Measurements from ENCODE around the gene LRRC31.
A peak's percentile ranks its signal among the peaks of the same experiment; 100 is the strongest.

The LRRC31 gene

DNA sequence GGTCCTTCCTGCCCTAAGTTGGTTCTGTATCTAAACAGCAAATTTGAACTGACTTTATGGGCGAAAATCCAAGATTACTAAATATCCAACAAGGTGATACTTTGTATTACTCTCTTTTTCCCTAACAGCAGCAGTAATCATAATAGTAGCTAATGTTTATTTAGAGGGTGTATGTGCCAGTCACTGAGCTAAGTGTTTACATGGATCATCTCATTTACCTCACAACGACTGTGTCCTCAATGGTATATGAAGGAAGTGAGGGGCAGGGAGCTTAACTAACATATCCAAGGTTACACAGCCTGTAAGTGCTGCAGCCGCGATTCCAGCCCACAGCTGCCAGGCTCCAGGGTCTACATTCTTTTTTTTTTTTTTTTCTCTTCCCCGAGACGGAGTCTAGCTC, 46.8 kb downstream of the LRRC31 start:
- in situ Hi-C loops (cut with MboI; ENCODE audit: low pct_unique_long_range_greater_than_20kb, low sequenced_read_pairs, unreplicated experiment) = no loop called here
- TF ChIP-seq, protein P1, sequence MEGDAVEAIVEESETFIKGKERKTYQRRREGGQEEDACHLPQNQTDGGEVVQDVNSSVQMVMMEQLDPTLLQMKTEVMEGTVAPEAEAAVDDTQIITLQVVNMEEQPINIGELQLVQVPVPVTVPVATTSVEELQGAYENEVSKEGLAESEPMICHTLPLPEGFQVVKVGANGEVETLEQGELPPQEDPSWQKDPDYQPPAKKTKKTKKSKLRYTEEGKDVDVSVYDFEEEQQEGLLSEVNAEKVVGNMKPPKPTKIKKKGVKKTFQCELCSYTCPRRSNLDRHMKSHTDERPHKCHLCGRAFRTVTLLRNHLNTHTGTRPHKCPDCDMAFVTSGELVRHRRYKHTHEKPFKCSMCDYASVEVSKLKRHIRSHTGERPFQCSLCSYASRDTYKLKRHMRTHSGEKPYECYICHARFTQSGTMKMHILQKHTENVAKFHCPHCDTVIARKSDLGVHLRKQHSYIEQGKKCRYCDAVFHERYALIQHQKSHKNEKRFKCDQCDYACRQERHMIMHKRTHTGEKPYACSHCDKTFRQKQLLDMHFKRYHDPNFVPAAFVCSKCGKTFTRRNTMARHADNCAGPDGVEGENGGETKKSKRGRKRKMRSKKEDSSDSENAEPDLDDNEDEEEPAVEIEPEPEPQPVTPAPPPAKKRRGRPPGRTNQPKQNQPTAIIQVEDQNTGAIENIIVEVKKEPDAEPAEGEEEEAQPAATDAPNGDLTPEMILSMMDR (IDR thresholded peaks at IDR 0.05; ENCODE audit: extremely low read depth, insufficient read depth, missing control alignments) = no peak
- DNase-seq (ENCODE audit: low spot score) = no peak

DNA sequence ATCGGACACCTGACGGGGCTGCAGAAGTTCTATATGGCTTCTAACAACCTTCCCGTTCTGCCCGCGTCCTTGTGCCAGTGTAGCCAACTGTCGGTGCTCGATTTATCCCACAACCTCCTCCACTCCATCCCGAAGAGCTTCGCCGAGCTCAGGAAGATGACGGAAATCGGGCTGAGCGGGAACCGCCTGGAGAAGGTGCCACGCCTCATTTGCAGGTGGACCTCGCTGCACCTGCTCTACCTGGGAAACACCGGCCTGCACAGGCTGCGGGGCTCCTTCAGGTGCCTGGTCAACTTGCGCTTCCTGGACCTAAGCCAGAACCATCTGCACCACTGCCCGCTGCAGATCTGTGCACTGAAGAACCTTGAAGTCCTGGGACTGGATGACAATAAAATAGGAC, 47.2 kb downstream of the LRRC31 start:
- TF ChIP-seq, protein P1 (IDR thresholded peaks at IDR 0.05; ENCODE audit: extremely low read depth, insufficient read depth, missing control alignments) = no peak
- in situ Hi-C loops (cut with MboI; ENCODE audit: low pct_unique_long_range_greater_than_20kb, low sequenced_read_pairs, unreplicated experiment) = no loop called here
- DNase-seq (ENCODE audit: low spot score) = no peak

DNA sequence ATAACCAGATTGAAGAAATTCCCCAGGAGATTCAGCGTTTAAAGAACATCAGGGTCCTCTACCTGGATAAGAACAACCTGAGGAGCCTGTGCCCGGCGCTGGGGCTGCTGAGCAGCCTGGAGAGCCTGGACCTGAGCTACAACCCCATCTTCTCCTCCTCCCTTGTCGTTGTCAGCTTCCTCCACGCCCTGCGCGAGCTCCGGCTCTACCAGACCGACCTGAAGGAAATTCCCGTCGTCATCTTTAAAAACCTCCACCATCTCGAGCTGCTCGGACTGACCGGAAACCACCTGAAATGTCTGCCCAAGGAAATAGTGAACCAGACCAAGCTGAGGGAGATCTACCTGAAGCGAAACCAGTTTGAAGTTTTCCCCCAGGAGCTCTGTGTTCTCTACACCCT, 47.6 kb downstream of the LRRC31 start:
- no peak for DNase-seq (ENCODE audit: low spot score)
- TF ChIP-seq, protein P1 (IDR thresholded peaks at IDR 0.05; ENCODE audit: extremely low read depth, insufficient read depth, missing control alignments) = no peak
- in situ Hi-C loops (cut with MboI; ENCODE audit: low pct_unique_long_range_greater_than_20kb, low sequenced_read_pairs, unreplicated experiment) = no loop called here

DNA sequence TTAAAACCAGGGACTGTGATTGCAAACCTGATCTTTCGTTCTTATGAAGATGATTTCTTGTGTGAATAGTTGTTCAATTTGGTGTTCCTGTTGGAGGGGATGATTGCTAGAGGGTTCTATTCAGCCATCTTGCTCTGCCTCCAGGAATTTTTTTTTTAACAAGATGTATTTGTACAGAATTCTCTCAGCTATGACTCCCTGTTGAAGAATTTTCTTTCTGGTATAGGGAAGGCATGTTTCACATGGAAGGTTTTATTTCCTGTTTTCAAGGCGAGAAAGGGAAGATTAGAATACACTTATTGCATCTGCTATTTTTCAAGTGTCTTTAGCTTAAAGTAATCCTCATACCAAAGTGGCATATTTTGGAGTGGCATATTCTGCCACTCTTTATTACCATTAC, 51.4 kb downstream of the LRRC31 start:
- no peak for DNase-seq (ENCODE audit: low spot score)
- TF ChIP-seq, protein P1 (IDR thresholded peaks at IDR 0.05; ENCODE audit: extremely low read depth, insufficient read depth, missing control alignments) = no peak
- in situ Hi-C loops (cut with MboI; ENCODE audit: low pct_unique_long_range_greater_than_20kb, low sequenced_read_pairs, unreplicated experiment) = no loop called here

DNA sequence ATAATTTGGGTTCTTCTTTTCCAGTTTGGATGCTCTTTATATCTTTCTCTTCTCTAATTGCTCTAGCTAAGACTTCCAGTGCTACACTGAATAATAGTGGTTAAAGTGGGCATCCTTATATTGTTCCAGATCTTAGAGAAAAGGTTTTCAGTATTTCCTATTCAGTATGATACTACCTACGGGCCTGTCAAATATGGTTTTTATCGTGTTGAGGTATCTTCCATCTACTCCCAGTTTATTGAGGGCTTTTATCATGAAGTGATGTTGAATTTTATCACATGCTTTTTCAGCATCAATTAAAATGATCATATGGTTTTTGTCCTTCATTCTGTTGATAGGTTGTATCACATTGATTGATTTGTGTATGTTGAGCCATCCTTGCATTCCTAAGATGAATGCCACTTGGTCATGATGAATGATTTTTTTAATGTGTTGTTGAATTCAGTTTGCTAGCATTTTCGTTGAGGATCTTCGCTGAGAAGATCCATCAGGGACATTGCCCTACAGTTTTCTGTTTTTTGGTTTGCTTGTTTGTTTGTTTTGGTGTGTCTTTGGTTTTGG, 54.1 kb downstream of the LRRC31 start:
- in situ Hi-C loops (cut with MboI; ENCODE audit: low pct_unique_long_range_greater_than_20kb, low sequenced_read_pairs, unreplicated experiment) = no loop called here
- DNase-seq (ENCODE audit: low spot score) = no peak
- TF ChIP-seq, protein P1 (IDR thresholded peaks at IDR 0.05; ENCODE audit: extremely low read depth, insufficient read depth, missing control alignments) = no peak

DNA sequence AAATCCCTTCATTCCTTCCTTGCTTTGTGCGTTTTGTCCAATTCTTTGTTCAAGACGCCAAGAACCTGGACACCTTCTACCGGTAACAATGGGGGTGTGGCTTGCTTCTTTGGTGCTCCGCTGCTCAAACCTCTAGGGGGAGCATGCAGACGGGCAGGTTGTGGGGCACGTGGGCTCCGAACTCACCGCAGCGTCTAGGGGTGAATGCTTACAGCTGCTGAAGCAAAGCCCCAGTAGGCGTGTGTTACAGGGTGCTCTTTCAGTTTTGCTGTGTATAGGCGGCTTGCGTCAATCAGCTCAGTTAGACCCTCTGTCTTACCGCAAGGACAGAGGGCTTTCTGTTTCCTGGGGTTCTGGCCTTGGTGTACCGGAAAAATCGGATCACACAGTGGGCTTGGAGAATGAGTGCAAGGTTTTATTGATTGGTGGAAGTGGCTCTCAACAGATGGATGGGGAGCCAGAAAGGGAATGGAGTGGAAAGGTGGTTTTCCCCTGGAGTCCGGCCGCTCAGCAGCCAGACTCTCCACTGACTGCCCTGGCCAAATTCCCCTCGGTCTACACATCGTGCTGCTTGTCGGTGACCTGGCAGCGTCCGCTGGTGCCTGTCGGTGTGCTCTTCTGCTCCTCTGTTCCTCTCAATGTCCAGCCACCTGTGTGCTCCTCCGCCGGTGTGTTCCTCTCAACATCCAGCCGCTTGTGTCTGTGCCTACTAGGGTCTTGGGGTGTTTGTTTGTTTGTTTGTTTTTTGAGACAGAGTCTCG, 55.8 kb downstream of the LRRC31 start:
- peak; percentile 76 for DNase-seq (ENCODE audit: low spot score)
- in situ Hi-C loops (cut with MboI; ENCODE audit: low pct_unique_long_range_greater_than_20kb, low sequenced_read_pairs, unreplicated experiment) = no loop called here
- TF ChIP-seq, protein P1 (IDR thresholded peaks at IDR 0.05; ENCODE audit: extremely low read depth, insufficient read depth, missing control alignments) = peak; percentile 78

All from GM13977 (cell line).